ENCODE data around the gene ALG2. TPM values are rescaled to one million over a fixed set of nuclear protein-coding genes. Genes with fewer than 3 reads are reported as not detected.

The ALG2 gene
- total RNA-seq, 3 donors from 2014 or later: 21.0 to 23.6 (median 23.4) TPM

Other genes with a start within 250 kb of the ALG2 start
- gene TGFBR1, start 116.8 kb downstream of the ALG2 start, total RNA-seq: 10 to 100 TPM; 14.6 to 19.6 (median 17.0) TPM
- gene SEC61B, start 340 bp upstream of the ALG2 start, total RNA-seq: 100 to 1,000 TPM; 220 to 246 (median 233) TPM

All from activated T-cell treated with anti-CD3 and anti-CD28 coated beads, Interleukin-2, amount 50 U/mL, for 4 hours (primary cell).